Spleen (tissue), 11 donors: Measurements from ENCODE around the gene KLHDC4. TPM values are rescaled to one million over a fixed set of nuclear protein-coding genes. Genes with fewer than 3 reads are reported as not detected.

Experiments used
- DNase-seq: peaks from one replicate; pipeline ENCODE4 v3.0.0-alpha.2; 2020
- H3K27ac ChIP-seq, 8 donors: fragments of 200-600 bp; sonication (generic) in 7 of 8; 1 replicate in 4 of 8; 2 replicates in 4 of 8; pipeline versions ENCODE4 v1.5.0 to v1.8.0; 2016 to 2021; ENCODE audit warnings: inconsistent platforms in 4 of 8, mild to moderate bottlenecking in 4 of 8, moderate library complexity in 1 of 8
- H3K27me3 ChIP-seq, 7 donors: fragments of 200-600 bp; sonication (generic) in 6 of 7; replicated peaks in 1 of 7; 1 replicate in 4 of 7; 2 replicates in 3 of 7; pipeline versions ENCODE4 v1.5.0 to v1.8.0; 2016 to 2021; ENCODE audit warnings: inconsistent platforms in 3 of 7, mild to moderate bottlenecking in 1 of 7
- H3K36me3 ChIP-seq, 6 donors: fragments of 200-600 bp; sonication (generic) in 5 of 6; 1 replicate in 4 of 6; 2 replicates in 2 of 6; pipeline versions ENCODE4 v1.5.0 to v1.8.0; 2016 to 2021; ENCODE audit warnings: inconsistent platforms in 2 of 6
- H3K4me1 ChIP-seq, 6 donors: fragments of 200-600 bp; sonication (generic) in 5 of 6; 1 replicate in 3 of 6; 2 replicates in 3 of 6; pipeline versions ENCODE4 v1.5.0 to v1.8.0; 2016 to 2021; ENCODE audit warnings: inconsistent platforms in 3 of 6
- H3K4me3 ChIP-seq, 8 donors: fragments of 200-600 bp; sonication (generic) in 7 of 8; 1 replicate in 4 of 8; 2 replicates in 4 of 8; pipeline versions ENCODE4 v1.5.0 to v1.8.0; 2016 to 2021; ENCODE audit warnings: inconsistent platforms in 4 of 8, mild to moderate bottlenecking in 4 of 8, moderate library complexity in 2 of 8
- H3K9me3 ChIP-seq, 8 donors: fragments of 200-600 bp; sonication (generic) in 7 of 8; 1 replicate in 4 of 8; 2 replicates in 4 of 8; pipeline versions ENCODE4 v1.5.0 to v1.8.0; 2016 to 2021; ENCODE audit warnings: inconsistent platforms in 4 of 8
- POLR2A ChIP-seq, 3 donors: fragments of 450-650 bp; IDR thresholded peaks; one replicate each; pipeline ENCODE4 v1.5.1; 2017; ENCODE audit warnings: antibody characterized with exemption in 3 of 3, mild to moderate bottlenecking in 1 of 3
- POLR2AphosphoS5 ChIP-seq, 3 donors: sonication (generic); formaldehyde crosslinking; IDR thresholded peaks; one replicate each; pipeline ENCODE4 v1.5.1; 2017; ENCODE audit warnings: antibody characterized with exemption in 3 of 3
- WGBS, 5 donors: extraction: QIAGEN DNeasy Blood & Tissue Kit in 3 of 5; methylation state at CpG; one replicate each; pipeline versions ENCODE4 v1.1.5 to v1.1.7; 2013 to 2018; 5-methylcytosine and 5-hydroxymethylcytosine counted together
- intact Hi-C: fragments of 100-400 bp; cut with DNase I; formaldehyde crosslinking; loops from one replicate; pipeline ENCODE4 v1.15.0; 2023; ENCODE audit warnings: low total_unique reads
- polyA plus RNA-seq, 3 donors: library from polyadenylated mRNA; stranded (reverse); fragments of 200-250 nt; gene quantifications; one replicate each; pipeline ENCODE4 v1.2.1, GENCODE V29; 2013
- total RNA-seq, 7 donors: library from RNA; depleted of rRNA in 3 of 7; stranded (reverse); fragments of >200 nt in 3 of 7; fragmentation: NEBNext Ultra II Directional in 4 of 7; extraction: Animal tissue kit (Norgen Biotek cat#: 25700) in 4 of 7; gene quantifications; one replicate each; pipeline versions ENCODE4 v1.1.0 to v1.2.1, GENCODE V29; 2016 to 2021
- TF ChIP-seq, protein P1 (sequence below), 11 experiments: fragments of 200-600 bp in 7 of 11; fragments of 450-650 bp in 4 of 11; sonication (generic) in 4 of 11; IDR thresholded peaks in 8 of 11; conservative IDR thresholded peaks in 3 of 11; 1 replicate in 7 of 11; 2 replicates in 4 of 11; pipeline versions ENCODE4 v1.4.0 to v1.8.0; 2016 to 2021; ENCODE audit warnings: antibody characterized with exemption in 11 of 11, inconsistent platforms in 4 of 11, mild to moderate bottlenecking in 1 of 11
- donor health status: healthy with polysubstance abuse.
- donor health status: DM: no; HTN: no; CAD: no; lungs with moderate emphysema.
- donor health status: DM: no; HTN: no; CAD: no.
- donor health status: Bipolar disorder and iron deficiency.
- donor health status: healthy.
- donor health status: DM: no; HTN: no; CAD: no.
- donor health status: DM: yes; HTN: yes; CAD: no.

The KLHDC4 gene
- total and polyA plus RNA-seq, 10 donors: 30.2 to 91.7 (median 56.7) TPM

DNA sequence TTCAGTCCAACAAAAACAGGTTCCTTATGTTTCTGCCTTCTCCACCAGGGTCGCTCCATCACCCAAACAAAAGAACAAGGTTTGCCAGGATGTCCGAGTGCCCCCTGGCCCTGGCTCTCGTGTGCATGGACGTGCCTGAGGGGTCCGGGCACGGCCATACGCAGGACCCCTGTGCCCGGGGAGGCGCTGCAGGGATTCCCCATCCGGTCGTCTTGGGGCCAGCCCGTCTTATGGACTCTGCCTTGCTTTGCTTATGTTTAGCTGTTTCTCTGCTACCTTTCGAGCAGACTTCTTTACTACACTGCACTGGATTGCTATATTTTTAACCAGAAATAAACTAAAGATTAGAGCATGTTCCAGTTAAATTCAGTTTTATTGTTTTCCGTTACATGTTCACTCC lies 68.0 kb downstream of the KLHDC4 start:
- Histone ChIP-seq H3K4me1 (peaks cover 8 to 48% (median 41%) of the 10 kb centered on the region in 6 donors), H3K27me3 (no peaks in the 10 kb centered on the region), H3K27ac (peak overlapping the region in 1 of 8 donors; percentile 68), H3K36me3 (peaks cover 0 to 77% (median 12%) of the 10 kb centered on the region in 6 donors), H3K9me3 (no peaks in the 10 kb centered on the region), H3K4me3 (no peak overlapping the region)
- TF ChIP-seq, protein P1, sequence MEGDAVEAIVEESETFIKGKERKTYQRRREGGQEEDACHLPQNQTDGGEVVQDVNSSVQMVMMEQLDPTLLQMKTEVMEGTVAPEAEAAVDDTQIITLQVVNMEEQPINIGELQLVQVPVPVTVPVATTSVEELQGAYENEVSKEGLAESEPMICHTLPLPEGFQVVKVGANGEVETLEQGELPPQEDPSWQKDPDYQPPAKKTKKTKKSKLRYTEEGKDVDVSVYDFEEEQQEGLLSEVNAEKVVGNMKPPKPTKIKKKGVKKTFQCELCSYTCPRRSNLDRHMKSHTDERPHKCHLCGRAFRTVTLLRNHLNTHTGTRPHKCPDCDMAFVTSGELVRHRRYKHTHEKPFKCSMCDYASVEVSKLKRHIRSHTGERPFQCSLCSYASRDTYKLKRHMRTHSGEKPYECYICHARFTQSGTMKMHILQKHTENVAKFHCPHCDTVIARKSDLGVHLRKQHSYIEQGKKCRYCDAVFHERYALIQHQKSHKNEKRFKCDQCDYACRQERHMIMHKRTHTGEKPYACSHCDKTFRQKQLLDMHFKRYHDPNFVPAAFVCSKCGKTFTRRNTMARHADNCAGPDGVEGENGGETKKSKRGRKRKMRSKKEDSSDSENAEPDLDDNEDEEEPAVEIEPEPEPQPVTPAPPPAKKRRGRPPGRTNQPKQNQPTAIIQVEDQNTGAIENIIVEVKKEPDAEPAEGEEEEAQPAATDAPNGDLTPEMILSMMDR (IDR thresholded peaks at IDR 0.05 in 8 of 11, conservative IDR thresholded peaks at IDR 0.05 in 3 of 11): no peak
- TF ChIP-seq POLR2A (IDR thresholded peaks at IDR 0.05) (no peak), POLR2AphosphoS5 (IDR thresholded peaks at IDR 0.05) (no peak)
- DNase-seq: no peak
- intact Hi-C loops: no loop called here
- WGBS, 5 donors: 89 to 96% (median 92%) methylated on average over 14 of the region's 14 CpGs

DNA sequence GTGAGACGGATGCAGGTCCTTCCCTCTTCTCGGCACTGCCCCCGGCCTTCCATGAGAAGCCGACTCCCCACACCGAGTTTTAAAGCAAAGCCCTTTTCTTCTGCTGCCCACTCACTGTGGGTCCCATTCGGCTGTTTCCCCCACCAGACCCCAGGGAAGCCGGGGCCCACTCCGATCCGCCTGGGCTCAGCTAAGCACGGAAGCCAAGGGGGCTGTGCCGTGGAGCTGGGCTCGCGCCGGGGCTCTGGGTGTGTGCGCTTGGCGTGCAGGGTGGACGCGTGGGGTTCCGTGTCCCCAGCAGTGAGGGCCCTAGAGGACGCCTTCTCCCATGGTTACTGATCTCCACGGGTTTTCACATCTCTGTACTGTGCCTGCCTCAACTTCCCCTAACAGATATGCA lies 68.5 kb downstream of the KLHDC4 start:
- Histone ChIP-seq H3K27me3 (no peaks in the 10 kb centered on the region), H3K4me1 (peaks cover 4 to 42% (median 35%) of the 10 kb centered on the region in 6 donors), H3K36me3 (peaks cover 0 to 74% (median 12%) of the 10 kb centered on the region in 6 donors), H3K9me3 (no peaks in the 10 kb centered on the region), H3K4me3 (no peak overlapping the region), H3K27ac (no peak overlapping the region)
- DNase-seq: no peak
- intact Hi-C loops: no loop called here
- WGBS, 5 donors: 91 to 98% (median 97%) methylated on average over 16 to 21 of the region's 21 CpGs
- TF ChIP-seq POLR2A (IDR thresholded peaks at IDR 0.05) (no peak), POLR2AphosphoS5 (IDR thresholded peaks at IDR 0.05) (no peak)
- TF ChIP-seq, protein P1 (IDR thresholded peaks at IDR 0.05 in 8 of 11, conservative IDR thresholded peaks at IDR 0.05 in 3 of 11): no peak

DNA sequence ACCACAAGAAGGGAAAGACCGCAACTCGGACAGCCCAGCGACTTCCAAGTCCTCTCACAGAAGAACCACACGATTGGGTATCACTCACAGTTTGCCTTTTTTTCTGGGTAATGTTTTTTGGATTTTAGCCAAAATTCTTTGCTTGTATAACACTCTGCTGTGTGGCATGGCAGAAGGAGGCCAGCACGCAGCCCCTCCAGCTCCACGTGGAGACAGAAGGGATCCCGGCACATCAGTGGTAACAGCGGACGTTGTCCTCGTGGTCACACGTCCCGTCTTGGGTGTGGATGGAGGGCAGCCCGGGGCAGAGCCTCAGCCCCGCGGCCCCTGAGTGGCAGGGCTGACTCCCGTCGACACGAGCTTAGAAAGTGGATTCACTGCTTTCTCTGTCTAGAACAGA lies 69.1 kb downstream of the KLHDC4 start:
- TF ChIP-seq POLR2A (IDR thresholded peaks at IDR 0.05) (no peak), POLR2AphosphoS5 (IDR thresholded peaks at IDR 0.05) (peak in 1 of 3 donors; percentile 18)
- TF ChIP-seq, protein P1 (IDR thresholded peaks at IDR 0.05 in 8 of 11, conservative IDR thresholded peaks at IDR 0.05 in 3 of 11): no peak
- Histone ChIP-seq H3K27ac (no peak overlapping the region), H3K4me1 (peaks cover 4 to 37% (median 30%) of the 10 kb centered on the region in 6 donors), H3K27me3 (no peaks in the 10 kb centered on the region), H3K36me3 (peaks cover 0 to 69% (median 12%) of the 10 kb centered on the region in 6 donors), H3K4me3 (no peak overlapping the region), H3K9me3 (no peaks in the 10 kb centered on the region)
- WGBS, 5 donors: 82 to 93% (median 88%) methylated on average over 17 to 18 of the region's 18 CpGs
- no peak for DNase-seq
- intact Hi-C loops: no loop called here

DNA sequence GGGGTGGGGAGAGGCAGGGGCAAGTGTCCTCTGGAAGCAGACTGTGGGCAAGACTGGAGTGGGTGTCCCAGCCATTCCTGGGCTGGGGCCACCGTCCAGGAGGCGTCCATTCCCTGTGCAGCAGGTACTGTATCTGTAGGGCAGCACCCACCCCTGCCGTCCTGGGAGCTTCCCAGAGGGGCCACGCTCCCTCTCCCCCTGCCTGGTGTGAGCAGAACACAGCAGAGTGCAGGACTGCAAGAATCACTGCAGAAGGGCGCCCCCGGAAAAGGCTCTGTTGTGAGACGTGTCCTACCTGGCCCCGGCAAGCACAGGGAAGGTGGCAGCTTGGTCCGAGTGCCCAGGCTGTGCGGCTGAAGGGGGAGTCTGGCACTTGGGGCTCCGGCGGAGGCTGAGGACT lies 70.3 kb downstream of the KLHDC4 start:
- H3K4me1 ChIP-seq: peaks cover 4 to 26% (median 20%) of the 10 kb centered on the region in 6 donors
- WGBS, 5 donors: 92 to 97% (median 96%) methylated on average over 7 to 12 of the region's 12 CpGs
- no peaks in the 10 kb centered on the region for H3K9me3 ChIP-seq
- peaks cover 0 to 60% (median 12%) of the 10 kb centered on the region in 6 donors for H3K36me3 ChIP-seq
- DNase-seq: no peak
- peaks cover 0 to 12% (median 0%) of the 10 kb centered on the region in 7 donors for H3K27me3 ChIP-seq
- no peak overlapping the region for H3K27ac ChIP-seq
- intact Hi-C loops: no loop called here
- no peak overlapping the region for H3K4me3 ChIP-seq
- TF ChIP-seq POLR2A (IDR thresholded peaks at IDR 0.05): no peak
- TF ChIP-seq POLR2AphosphoS5 (IDR thresholded peaks at IDR 0.05): peak in 1 of 3 donors; percentile 10
